Gastroesophageal sphincter (tissue), 3 donors: ENCODE measurements around the gene SEMA4D.

Experiments
- EP300 ChIP-seq: sonication (generic); formaldehyde crosslinking; IDR thresholded peaks from one replicate; pipeline ENCODE4 v1.6.1; 2017; ENCODE audit warnings: antibody characterized with exemption, mild to moderate bottlenecking
- POLR2A ChIP-seq, 2 donors: fragments of 450-650 bp; IDR thresholded peaks; one replicate each; pipeline ENCODE4 v1.6.1; 2017; ENCODE audit warnings: antibody characterized with exemption in 2 of 2, mild to moderate bottlenecking in 2 of 2, moderate library complexity in 1 of 2
- POLR2AphosphoS5 ChIP-seq: sonication (generic); formaldehyde crosslinking; IDR thresholded peaks from one replicate; pipeline ENCODE4 v1.6.1; 2017; ENCODE audit warnings: antibody characterized with exemption
- TF ChIP-seq, protein P1 (sequence below), 4 experiments: fragments of 200-600 bp in 2 of 4; fragments of 450-650 bp in 2 of 4; sonication (generic) in 1 of 4; IDR thresholded peaks; one replicate each; pipeline ENCODE4 v1.5.1; 2017 to 2019; ENCODE audit warnings: antibody characterized with exemption in 4 of 4, mild to moderate bottlenecking in 2 of 4, moderate library complexity in 2 of 4

DNA sequence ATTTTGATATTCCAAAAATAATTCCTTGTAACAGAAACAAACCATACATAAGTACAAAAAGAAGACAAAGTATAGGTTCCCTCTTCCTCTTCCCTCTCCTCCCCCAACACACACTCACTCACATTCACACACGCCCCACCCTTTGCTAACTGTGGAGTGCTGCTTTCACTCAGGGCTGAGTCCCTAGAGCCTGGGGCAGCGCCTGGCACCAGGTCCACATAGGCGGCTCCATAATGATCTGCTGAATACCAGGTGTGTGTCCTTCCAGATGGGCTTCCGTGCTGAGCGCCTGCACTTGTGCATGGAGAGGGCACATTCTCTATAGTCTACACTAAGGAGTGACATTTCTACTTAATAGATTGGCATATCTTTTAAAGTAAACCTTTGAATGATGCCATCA is 3.7 kb downstream of the SEMA4D start:
- TF ChIP-seq, protein P1, sequence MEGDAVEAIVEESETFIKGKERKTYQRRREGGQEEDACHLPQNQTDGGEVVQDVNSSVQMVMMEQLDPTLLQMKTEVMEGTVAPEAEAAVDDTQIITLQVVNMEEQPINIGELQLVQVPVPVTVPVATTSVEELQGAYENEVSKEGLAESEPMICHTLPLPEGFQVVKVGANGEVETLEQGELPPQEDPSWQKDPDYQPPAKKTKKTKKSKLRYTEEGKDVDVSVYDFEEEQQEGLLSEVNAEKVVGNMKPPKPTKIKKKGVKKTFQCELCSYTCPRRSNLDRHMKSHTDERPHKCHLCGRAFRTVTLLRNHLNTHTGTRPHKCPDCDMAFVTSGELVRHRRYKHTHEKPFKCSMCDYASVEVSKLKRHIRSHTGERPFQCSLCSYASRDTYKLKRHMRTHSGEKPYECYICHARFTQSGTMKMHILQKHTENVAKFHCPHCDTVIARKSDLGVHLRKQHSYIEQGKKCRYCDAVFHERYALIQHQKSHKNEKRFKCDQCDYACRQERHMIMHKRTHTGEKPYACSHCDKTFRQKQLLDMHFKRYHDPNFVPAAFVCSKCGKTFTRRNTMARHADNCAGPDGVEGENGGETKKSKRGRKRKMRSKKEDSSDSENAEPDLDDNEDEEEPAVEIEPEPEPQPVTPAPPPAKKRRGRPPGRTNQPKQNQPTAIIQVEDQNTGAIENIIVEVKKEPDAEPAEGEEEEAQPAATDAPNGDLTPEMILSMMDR (IDR thresholded peaks at IDR 0.05), result no peak
- TF ChIP-seq POLR2A (IDR thresholded peaks at IDR 0.05) (no peak), EP300 (no peak), POLR2AphosphoS5 (no peak)
